HG03575 (cell line): Measurements from ENCODE around the gene SLC7A11.
"Not testable (repeated sequence)": the region's sequence is repeated elsewhere in the genome, so short reads cannot be mapped to it uniquely, and the experiment has no call there.

Experiments
- ATAC-seq: cut with Tn5 transposase; IDR thresholded peaks from one replicate; pipeline ENCODE4 v1.9.1; 2021; ENCODE audit not compliant: unreplicated experiment, insufficient number of reproducible peaks, low FRiP score; ENCODE audit errors: extremely low read depth

Gene SLC7A11

GRCh38 chr4:138222046-138222445 is 20.1 kb downstream of the SLC7A11 start:
- ATAC-seq: no peak

DNA sequence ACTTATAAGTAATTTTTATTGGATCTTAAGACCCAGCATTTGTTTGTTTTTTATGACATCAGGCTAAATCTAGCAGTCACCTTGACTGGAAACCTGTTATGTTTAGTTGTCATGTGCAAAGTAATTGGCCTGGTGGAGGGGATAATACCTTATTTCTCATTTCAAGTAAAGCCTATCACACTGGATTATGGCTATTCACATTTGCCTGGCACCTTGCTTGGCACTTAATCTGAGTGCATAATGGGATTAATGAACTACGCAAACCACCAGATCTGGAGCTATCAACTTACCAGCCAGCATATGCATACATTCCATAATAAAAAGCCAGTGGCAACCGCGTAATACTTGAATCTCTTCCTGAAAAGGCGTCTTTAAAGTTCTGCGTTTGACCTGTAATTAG is 23.2 kb downstream of the SLC7A11 start:
- ATAC-seq: no peak

GRCh38 chr4:138217567-138217966 is 24.6 kb downstream of the SLC7A11 start:
- no peak for ATAC-seq

DNA sequence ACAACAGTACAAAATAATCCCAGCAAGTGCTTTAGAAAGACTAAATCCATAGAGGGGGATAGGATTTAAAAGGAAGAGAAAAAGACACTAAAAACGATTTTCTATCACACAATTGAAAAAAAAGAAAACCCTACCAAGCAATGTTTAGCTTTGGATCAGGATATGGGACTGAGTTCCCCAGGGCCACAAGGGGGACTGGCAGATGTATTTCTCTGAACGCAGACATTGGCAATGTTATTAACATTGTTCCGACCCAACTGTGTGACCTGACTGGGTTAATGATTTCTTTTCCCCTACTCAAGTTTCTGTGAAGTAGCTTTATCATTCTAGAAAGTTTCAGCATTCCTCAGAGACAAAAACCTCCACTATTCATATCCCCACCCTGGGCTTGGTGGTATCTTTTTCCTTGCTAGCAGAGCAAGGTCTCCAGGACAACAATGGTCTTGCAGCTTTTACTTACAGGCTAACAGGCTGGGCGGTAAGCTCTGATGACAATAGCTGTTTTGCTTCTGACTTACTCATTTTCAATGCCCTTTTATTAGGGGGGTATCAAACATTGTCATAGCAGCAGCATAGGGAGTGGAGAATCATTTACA is 25.8 kb downstream of the SLC7A11 start:
- ATAC-seq: no peak

DNA sequence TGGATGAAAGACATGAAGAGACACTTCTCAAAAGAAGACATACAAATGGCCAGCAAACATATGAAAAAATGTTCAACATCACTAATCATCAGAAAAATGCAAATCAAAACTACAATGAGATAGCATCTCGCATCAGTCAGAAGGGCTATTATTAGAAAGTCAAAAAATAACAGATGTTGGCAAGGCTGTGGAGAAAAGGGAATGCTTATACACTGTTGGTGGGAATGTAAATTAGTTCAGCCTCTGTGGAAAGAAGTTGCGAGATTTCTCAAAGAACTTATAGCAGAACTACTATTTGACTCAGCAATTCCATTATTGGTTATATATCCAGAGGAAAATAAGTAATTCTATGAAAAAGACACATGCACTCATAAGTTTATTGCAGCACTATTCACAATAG is 31.6 kb downstream of the SLC7A11 start:
- not testable (repeated sequence) for ATAC-seq

DNA sequence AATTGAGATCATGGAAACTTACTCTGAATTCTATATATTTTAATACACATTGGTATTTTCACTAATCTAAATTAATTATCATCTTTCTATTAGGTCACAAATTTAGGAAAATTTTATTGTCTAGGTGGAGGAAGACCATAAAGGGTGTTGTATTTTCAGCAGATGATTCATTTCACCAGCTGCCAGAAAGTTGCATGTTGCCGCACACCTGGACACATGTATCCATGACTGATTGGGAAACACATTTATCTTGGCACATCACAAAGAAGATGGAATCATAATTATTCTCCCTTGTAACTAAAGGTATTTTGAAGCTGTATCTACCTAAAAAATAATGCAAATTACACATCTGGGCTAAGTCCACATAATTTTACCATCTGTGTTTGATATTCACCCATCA is 33.1 kb downstream of the SLC7A11 start:
- ATAC-seq: no peak

- ATAC-seq: no peak
Measured at GRCh38 chr4:138205531-138206233, 36.5 kb downstream of the SLC7A11 start.

GRCh38 chr4:138204507-138204906 is 37.6 kb downstream of the SLC7A11 start:
- no peak for ATAC-seq

GRCh38 chr4:138202686-138203085 is 39.5 kb downstream of the SLC7A11 start:
- ATAC-seq: no peak

- peak; percentile 23 for ATAC-seq
Measured at GRCh38 chr4:138200236-138200590, 41.9 kb downstream of the SLC7A11 start.

DNA sequence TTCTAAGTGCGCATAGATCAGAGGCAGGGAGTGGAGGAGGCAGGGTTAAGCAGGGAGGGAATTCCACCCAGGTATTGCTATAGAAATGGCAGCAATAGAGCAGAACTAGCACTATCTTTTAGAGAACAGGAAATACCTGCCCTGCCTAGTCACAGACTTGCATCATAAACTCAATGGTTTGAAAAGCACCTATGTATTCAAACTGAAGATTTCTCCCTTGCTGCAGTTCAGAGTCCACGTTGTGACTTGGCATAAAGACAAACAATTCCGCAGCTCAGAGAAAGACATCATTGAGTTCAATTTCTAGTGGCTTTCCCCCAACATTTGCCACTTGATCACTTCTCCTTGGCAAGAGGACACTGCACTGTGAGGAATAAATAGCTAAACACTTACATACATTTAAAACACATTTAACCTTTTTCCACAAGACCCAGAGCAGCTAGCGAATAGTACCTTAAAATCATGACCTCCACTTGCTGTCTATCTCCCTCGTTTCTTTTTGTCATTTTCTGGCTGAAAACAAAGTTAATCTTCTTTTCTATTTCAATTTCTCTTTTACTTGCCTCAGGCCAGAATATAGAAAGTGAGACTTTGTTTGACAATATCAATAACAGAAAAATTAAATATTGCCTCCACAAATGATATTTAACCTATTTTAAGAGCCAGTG is 42.4 kb downstream of the SLC7A11 start:
- peak; percentile 51 for ATAC-seq

GRCh38 chr4:138196153-138196552 is 46.0 kb downstream of the SLC7A11 start:
- no peak for ATAC-seq

GRCh38 chr4:138193963-138194362 is 48.2 kb downstream of the SLC7A11 start:
- ATAC-seq: no peak

- ATAC-seq: no peak
Measured at GRCh38 chr4:138192113-138192512, 50.0 kb downstream of the SLC7A11 start.

GRCh38 chr4:138190452-138190858 is 51.7 kb downstream of the SLC7A11 start:
- peak; percentile 99 for ATAC-seq

DNA sequence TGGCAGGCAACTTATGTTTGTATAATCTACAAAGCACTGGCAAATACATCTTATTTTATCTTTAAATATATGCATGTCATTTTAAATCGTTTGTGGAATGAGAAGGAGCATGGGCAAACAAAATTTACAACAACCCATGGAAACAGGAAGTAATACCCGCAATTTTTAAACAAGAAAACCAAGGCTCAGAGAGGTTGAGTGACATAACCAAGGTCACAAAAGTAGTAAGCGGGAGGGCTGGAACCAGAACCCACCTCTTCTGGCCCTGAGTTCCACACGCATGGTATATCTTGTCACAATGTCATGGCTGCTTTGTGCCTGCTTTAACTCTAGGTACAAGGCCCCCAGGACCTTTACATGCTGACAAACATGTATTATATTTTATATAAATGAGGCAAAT is 52.9 kb downstream of the SLC7A11 start:
- ATAC-seq: no peak

DNA sequence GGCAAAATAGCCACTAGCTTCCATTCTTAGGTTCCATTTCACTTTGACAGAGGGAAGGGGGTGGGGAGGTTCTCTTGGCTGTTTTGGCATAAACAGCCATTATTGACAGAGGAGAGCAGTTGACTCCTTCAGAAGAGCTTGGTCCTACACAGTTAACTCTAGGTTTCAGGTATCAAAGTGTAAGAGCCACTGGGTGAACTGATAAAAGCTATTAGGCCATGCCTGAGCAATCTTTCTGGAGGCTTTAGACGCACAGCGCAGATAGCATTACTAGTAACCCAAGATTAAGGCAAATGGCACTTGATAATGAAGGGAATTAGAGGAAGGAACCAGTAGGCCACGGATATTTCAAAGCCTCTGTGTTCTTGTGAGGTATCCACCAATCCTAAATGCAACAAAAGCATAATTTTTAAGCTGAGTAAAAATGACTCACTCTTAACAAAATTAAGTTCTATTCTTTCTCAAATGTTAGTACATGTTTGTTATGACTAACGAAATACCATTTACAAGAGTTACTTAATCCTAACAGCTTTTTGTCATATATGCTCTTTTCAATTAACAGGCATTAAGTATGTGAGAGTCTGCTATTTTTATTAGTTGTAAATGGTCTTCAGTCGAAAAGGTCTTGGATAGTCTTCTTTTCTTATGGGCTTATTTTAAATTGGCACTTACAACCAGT is 53.6 kb downstream of the SLC7A11 start:
- ATAC-seq: no peak

GRCh38 chr4:138185859-138186645 is 56.1 kb downstream of the SLC7A11 start:
- ATAC-seq: no peak

DNA sequence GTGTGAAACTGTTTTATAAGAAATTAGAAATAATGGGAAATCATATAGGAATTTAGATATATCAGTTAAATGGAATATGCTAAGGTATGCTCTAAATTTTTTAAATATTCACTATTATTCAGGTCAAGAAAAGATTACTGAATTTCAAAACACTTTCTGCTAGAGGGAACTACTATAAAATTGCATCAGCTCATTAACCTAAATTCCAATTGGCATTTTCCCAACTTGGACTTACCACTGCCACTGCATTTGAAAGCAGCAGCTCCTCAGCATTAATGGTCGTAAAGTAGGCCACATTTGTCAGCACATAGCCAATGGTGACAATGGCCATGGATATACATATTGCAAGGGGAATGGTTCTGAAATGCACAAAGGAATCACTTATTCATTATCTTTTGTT is 57.3 kb downstream of the SLC7A11 start:
- no peak for ATAC-seq
